OCI-LY7 (cell line): ENCODE results near the gene FOXE1.

ENCODE experiments used
- CTCF ChIP-seq: fragments of 200-600 bp; sonication (generic); conservative IDR thresholded peaks from 2 replicates; pipeline ENCODE4 v1.5.1; 2014; ENCODE audit warnings: mild to moderate bottlenecking, antibody characterized with exemption, low read length, moderate library complexity, mixed read lengths
- EZH2phosphoT487 ChIP-seq: fragments of 200-600 bp; sonication (generic); IDR thresholded peaks from 2 replicates; pipeline ENCODE4 v1.6.1; 2018; ENCODE audit warnings: low read depth, borderline replicate concordance, mild to moderate bottlenecking, mixed run types, antibody characterized with exemption, low read length, moderate library complexity, mixed read lengths

GRCh38 chr9:97847474-97848214 lies 5.4 kb upstream of the FOXE1 start:
- TF ChIP-seq CTCF (no peak), EZH2phosphoT487 (no peak)
